ENCODE measurements around the gene PJA1. TPM values are rescaled to one million over a fixed set of nuclear protein-coding genes. Genes with fewer than 3 reads are reported as not detected.
A peak's percentile ranks its signal among the peaks of the same experiment; 100 is the strongest.

Gene PJA1
- total RNA-seq, 1 donor from 2014 or later: 29.7 TPM

DNA sequence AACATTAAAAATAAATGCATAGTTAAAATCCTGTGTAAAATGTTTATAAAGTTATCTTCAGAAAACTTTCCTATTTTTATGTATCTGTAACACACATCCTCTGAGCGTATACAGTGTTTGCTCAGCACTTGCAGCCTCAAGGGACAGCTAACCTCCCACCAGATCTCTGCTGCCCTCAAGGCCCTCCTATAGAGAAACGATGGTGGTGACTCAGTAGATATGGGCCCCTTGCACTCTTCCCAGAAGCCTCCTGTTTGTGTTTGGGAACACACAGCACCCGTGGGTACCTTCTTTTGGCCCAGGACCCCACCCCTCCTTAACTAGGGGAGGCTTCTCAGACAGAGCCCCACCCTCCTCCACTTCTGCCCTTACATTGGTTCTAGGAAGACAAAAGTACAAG lies 26.7 kb downstream of the PJA1 start:
- Mint-ChIP-seq H3K9me3 (ENCODE audit: unreplicated experiment) (no peaks in the 10 kb centered on the region), H3K27me3 (ENCODE audit: unreplicated experiment) (no peaks in the 10 kb centered on the region), H3K27ac (ENCODE audit: unreplicated experiment) (no peak overlapping the region), H3K36me3 (ENCODE audit: unreplicated experiment) (no peaks in the 10 kb centered on the region), H3K4me3 (ENCODE audit: unreplicated experiment) (no peak overlapping the region), H3K4me1 (ENCODE audit: unreplicated experiment) (peaks cover 19% of the 10 kb centered on the region)
- DNase-seq (ENCODE audit: extremely low spot score, unreplicated experiment): no peak
- TF ChIP-seq, protein P1, sequence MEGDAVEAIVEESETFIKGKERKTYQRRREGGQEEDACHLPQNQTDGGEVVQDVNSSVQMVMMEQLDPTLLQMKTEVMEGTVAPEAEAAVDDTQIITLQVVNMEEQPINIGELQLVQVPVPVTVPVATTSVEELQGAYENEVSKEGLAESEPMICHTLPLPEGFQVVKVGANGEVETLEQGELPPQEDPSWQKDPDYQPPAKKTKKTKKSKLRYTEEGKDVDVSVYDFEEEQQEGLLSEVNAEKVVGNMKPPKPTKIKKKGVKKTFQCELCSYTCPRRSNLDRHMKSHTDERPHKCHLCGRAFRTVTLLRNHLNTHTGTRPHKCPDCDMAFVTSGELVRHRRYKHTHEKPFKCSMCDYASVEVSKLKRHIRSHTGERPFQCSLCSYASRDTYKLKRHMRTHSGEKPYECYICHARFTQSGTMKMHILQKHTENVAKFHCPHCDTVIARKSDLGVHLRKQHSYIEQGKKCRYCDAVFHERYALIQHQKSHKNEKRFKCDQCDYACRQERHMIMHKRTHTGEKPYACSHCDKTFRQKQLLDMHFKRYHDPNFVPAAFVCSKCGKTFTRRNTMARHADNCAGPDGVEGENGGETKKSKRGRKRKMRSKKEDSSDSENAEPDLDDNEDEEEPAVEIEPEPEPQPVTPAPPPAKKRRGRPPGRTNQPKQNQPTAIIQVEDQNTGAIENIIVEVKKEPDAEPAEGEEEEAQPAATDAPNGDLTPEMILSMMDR (IDR thresholded peaks at IDR 0.05): no peak

DNA sequence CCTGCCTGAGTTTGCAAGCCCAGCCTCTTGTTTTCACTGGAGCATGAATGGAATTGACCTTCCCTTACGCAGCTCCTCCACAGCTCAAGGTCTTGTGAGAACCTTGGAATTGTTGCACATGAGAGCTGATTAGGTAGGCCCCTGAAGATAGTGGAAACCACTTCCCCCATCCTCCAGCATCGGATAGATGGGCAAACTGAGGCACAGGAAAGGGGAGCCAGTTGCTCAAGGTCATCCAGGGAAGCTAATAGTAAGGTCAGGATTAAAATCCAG lies 27.2 kb downstream of the PJA1 start:
- TF ChIP-seq, protein P1 (IDR thresholded peaks at IDR 0.05): no peak
- Mint-ChIP-seq H3K27ac (ENCODE audit: unreplicated experiment) (peak overlapping the region; percentile 90), H3K27me3 (ENCODE audit: unreplicated experiment) (no peaks in the 10 kb centered on the region), H3K36me3 (ENCODE audit: unreplicated experiment) (no peaks in the 10 kb centered on the region), H3K4me3 (ENCODE audit: unreplicated experiment) (no peak overlapping the region), H3K4me1 (ENCODE audit: unreplicated experiment) (peaks cover 19% of the 10 kb centered on the region), H3K9me3 (ENCODE audit: unreplicated experiment) (no peaks in the 10 kb centered on the region)
- no peak for DNase-seq (ENCODE audit: extremely low spot score, unreplicated experiment)

DNA sequence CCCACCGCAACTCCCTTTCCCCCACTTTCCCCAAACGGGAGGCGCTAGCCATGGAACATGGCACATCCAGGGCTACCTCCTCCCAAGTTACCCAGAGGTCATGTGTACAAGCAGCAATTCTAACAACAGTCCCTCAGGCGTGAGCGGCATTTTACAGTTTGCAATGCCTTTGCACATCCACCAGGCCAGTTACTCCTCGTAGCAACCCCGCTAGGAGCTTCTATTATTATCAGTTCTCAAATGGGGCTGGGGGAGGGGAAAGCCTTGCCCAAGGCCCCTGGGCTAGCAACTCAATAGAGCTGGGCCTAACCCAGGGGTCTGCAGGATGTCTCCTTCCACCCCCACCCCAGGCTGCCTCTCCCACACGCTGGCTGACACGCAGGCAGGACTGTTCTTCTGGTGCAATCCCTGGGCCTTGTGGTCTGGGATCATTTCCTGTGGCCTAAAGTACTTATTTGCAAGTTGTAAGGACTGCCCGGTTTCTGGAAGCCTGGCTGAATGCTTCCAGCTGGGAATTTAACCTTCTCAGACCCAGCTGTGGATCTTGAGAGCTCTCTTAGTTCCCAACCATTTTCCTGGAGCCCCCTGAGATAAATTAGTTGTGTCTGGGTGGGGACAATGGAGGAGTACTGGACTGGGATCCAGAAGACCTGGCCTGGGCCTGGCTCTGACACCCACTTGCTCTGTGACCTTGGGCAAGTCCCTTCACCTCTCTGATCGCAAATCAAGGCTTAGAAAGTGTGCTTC lies 27.7 kb downstream of the PJA1 start:
- no peaks in the 10 kb centered on the region for H3K36me3 Mint-ChIP-seq (ENCODE audit: unreplicated experiment)

GRCh38 chrX:69136546-69137331 lies 28.5 kb downstream of the PJA1 start:
- no peak for DNase-seq (ENCODE audit: extremely low spot score, unreplicated experiment)
- Mint-ChIP-seq H3K27me3 (ENCODE audit: unreplicated experiment) (no peaks in the 10 kb centered on the region), H3K4me1 (ENCODE audit: unreplicated experiment) (peaks cover 19% of the 10 kb centered on the region), H3K27ac (ENCODE audit: unreplicated experiment) (peak overlapping the region; percentile 90), H3K36me3 (ENCODE audit: unreplicated experiment) (no peaks in the 10 kb centered on the region), H3K4me3 (ENCODE audit: unreplicated experiment) (no peak overlapping the region), H3K9me3 (ENCODE audit: unreplicated experiment) (no peaks in the 10 kb centered on the region)
- TF ChIP-seq, protein P1 (IDR thresholded peaks at IDR 0.05): no peak

More for the DNA sequence above, 27.7 kb downstream of the PJA1 start:
- peak overlapping the region; percentile 90 for H3K27ac Mint-ChIP-seq (ENCODE audit: unreplicated experiment)
- H3K27me3 Mint-ChIP-seq (ENCODE audit: unreplicated experiment): no peaks in the 10 kb centered on the region
- TF ChIP-seq, protein P1 (IDR thresholded peaks at IDR 0.05): no peak
- H3K4me3 Mint-ChIP-seq (ENCODE audit: unreplicated experiment): peak overlapping the region; percentile 59
- no peak for DNase-seq (ENCODE audit: extremely low spot score, unreplicated experiment)
- no peaks in the 10 kb centered on the region for H3K9me3 Mint-ChIP-seq (ENCODE audit: unreplicated experiment)
- peaks cover 19% of the 10 kb centered on the region for H3K4me1 Mint-ChIP-seq (ENCODE audit: unreplicated experiment)

DNA sequence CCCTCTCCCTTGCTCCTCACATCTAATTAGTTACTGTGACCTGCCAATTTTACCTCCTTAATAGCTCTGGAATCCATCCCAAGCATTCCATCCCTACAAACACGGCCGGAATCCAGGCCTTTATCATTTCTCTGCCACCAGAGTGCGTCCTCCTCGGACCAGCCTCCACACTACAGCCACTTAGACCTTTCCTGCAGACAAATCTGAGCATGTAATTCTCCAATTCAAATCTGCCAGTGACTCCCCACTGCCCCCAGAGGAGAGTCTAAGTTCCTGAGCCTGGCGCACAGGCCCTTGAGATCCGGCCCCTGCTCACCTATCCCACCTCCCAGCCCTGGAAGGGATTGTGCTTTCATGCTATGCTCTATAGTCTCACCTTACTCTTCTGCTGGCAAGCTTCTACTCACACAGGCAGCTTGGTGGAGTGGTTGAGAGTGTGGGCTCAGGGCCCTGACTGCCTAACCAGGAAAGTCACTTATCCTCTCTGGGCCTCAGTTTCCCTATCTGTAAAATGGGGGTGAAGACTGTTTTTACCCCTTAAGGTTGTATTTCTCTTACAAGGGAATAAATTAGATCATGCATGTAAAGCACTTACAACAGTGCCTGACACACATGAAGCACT lies 31.2 kb downstream of the PJA1 start:
- Mint-ChIP-seq H3K27ac (ENCODE audit: unreplicated experiment) (no peak overlapping the region), H3K4me1 (ENCODE audit: unreplicated experiment) (peaks cover 19% of the 10 kb centered on the region), H3K36me3 (ENCODE audit: unreplicated experiment) (no peaks in the 10 kb centered on the region), H3K9me3 (ENCODE audit: unreplicated experiment) (no peaks in the 10 kb centered on the region), H3K27me3 (ENCODE audit: unreplicated experiment) (no peaks in the 10 kb centered on the region), H3K4me3 (ENCODE audit: unreplicated experiment) (no peak overlapping the region)
- TF ChIP-seq, protein P1 (IDR thresholded peaks at IDR 0.05): peak; percentile 57
- no peak for DNase-seq (ENCODE audit: extremely low spot score, unreplicated experiment)

Measured in osteocyte (in vitro differentiated cells).